ENCODE measurements around the gene RUSC2.

DNA sequence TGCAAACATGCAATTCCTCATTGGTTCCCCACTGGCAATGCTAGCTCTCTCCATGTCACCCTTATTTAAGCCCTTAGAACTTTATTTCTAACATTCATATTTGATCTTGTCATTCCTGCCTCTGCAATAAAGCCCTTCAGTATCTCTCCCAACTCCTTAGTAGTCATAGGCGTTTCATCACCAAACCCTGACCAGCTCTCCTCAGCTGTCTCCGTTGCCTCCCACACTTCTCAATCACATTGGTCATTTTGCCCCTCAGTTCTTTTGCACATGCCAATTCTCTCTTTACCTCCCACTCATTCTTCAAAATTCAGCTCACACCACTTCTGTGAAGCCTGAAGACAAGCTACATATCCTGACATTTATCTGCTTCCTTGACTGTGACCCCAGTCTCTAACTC is 2.8 kb upstream of the RUSC2 start:
- TF ChIP-seq, protein P1, sequence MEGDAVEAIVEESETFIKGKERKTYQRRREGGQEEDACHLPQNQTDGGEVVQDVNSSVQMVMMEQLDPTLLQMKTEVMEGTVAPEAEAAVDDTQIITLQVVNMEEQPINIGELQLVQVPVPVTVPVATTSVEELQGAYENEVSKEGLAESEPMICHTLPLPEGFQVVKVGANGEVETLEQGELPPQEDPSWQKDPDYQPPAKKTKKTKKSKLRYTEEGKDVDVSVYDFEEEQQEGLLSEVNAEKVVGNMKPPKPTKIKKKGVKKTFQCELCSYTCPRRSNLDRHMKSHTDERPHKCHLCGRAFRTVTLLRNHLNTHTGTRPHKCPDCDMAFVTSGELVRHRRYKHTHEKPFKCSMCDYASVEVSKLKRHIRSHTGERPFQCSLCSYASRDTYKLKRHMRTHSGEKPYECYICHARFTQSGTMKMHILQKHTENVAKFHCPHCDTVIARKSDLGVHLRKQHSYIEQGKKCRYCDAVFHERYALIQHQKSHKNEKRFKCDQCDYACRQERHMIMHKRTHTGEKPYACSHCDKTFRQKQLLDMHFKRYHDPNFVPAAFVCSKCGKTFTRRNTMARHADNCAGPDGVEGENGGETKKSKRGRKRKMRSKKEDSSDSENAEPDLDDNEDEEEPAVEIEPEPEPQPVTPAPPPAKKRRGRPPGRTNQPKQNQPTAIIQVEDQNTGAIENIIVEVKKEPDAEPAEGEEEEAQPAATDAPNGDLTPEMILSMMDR (IDR thresholded peaks at IDR 0.05) = no peak
- TF ChIP-seq POLR2AphosphoS5 (IDR thresholded peaks at IDR 0.05) = no peak

Data from sigmoid colon (tissue), 4 donors.